B cell (primary cell): ENCODE data around the gene PLCB4. TPM values are rescaled to one million over a fixed set of nuclear protein-coding genes. Genes with fewer than 3 reads are reported as not detected.

ENCODE experiments used
- ATAC-seq: fragments of 200-7000 bp; cut with Tn5 transposase; one replicate; pipeline ENCODE4 v1.10.0; 2021; ENCODE audit warnings: low read depth, mild to moderate bottlenecking, moderate number of reproducible peaks, moderate library complexity
- CTCF ChIA-PET: fragments of 350-600 bp; sonication (Branson Sonifier 250); formaldehyde crosslinking; loops from one replicate; lab custom pipeline; 2021; ENCODE audit warnings: antibody characterized with exemption, inconsistent platforms; lab: Charles Lee
- POLR2A ChIA-PET: fragments of 350-600 bp; sonication (Branson Sonifier 250); formaldehyde crosslinking; loops from one replicate; lab custom pipeline; 2021; ENCODE audit warnings: antibody characterized with exemption; lab: Charles Lee
- DNase-seq: peaks from one replicate; pipeline ENCODE4 v3.0.0; 2013
- H2AFZ ChIP-seq: 2 replicates; pipeline ENCODE4 v1.6.1; 2012; ENCODE audit warnings: mild to moderate bottlenecking, low read depth, low read length; ENCODE audit not compliant: insufficient read depth, poor library complexity, severe bottlenecking
- H3K27ac ChIP-seq, 2 donors: 1 replicate in 1 of 2; 2 replicates in 1 of 2; pipeline ENCODE4 v1.5.1; 2012 to 2013; ENCODE audit warnings: low read length in 2 of 2, mild to moderate bottlenecking in 2 of 2, moderate library complexity in 1 of 2
- H3K27me3 ChIP-seq, 4 experiments: fragments of 200-600 bp in 1 of 4; sonication (generic) in 1 of 4; replicated peaks in 1 of 4; 1 replicate in 2 of 4; 2 replicates in 2 of 4; pipeline versions ENCODE4 v1.6.1 to v1.7.0; 2013 to 2016; ENCODE audit warnings: low read length in 3 of 4, mild to moderate bottlenecking in 2 of 4, mixed read lengths in 1 of 4, moderate library complexity in 1 of 4; ENCODE audit not compliant: insufficient read depth in 4 of 4, control insufficient read depth in 3 of 4; ENCODE audit errors: control extremely low read depth in 1 of 4
- H3K36me3 ChIP-seq, 2 experiments: replicated peaks in 1 of 2; 1 replicate in 1 of 2; 2 replicates in 1 of 2; pipeline versions ENCODE4 v1.6.1 to v1.7.1; 2013; ENCODE audit warnings: low read length in 1 of 2; ENCODE audit not compliant: insufficient read depth in 2 of 2, control insufficient read depth in 1 of 2; ENCODE audit errors: control extremely low read depth in 1 of 2, extremely low read depth in 1 of 2
- H3K4me1 ChIP-seq, 2 donors: fragments of 200-600 bp in 1 of 2; sonication (generic) in 1 of 2; 1 replicate in 1 of 2; 2 replicates in 1 of 2; pipeline versions ENCODE4 v1.5.1 to v1.6.1; 2013 to 2017; ENCODE audit warnings: low read length in 2 of 2; ENCODE audit not compliant: control insufficient read depth in 2 of 2, insufficient read depth in 2 of 2
- H3K4me2 ChIP-seq: replicated peaks from 2 replicates; pipeline ENCODE3; 2012; ENCODE audit warnings: mild to moderate bottlenecking, low read depth, low read length; ENCODE audit not compliant: poor library complexity, severe bottlenecking
- H3K4me3 ChIP-seq, 5 experiments: fragments of 200-600 bp in 1 of 5; sonication (generic) in 1 of 5; 1 replicate in 3 of 5; 2 replicates in 2 of 5; pipeline versions ENCODE4 v1.5.1 to v1.7.0; 2011 to 2016; ENCODE audit warnings: low read length in 4 of 5, mild to moderate bottlenecking in 4 of 5, low read depth in 2 of 5, control low read depth in 1 of 5, moderate library complexity in 1 of 5; ENCODE audit not compliant: insufficient read depth in 1 of 5; ENCODE audit errors: control extremely low read depth in 1 of 5, extremely low read depth in 1 of 5
- H3K79me2 ChIP-seq: fragments of 200-600 bp; sonication (generic); one replicate; pipeline ENCODE4 v1.6.0; 2016; ENCODE audit warnings: low read length; ENCODE audit not compliant: control insufficient read depth, insufficient read depth
- H3K9ac ChIP-seq: fragments of 200-600 bp; sonication (generic); 2 replicates; pipeline ENCODE4 v1.6.1; 2017; ENCODE audit warnings: mild to moderate bottlenecking, low read length, moderate library complexity
- H3K9me3 ChIP-seq, 3 donors: one replicate each; pipeline versions ENCODE4 v1.6.1 to v1.7.1; 2013; ENCODE audit warnings: low read length in 2 of 3; ENCODE audit not compliant: control insufficient read depth in 2 of 3, insufficient read depth in 1 of 3; ENCODE audit errors: control extremely low read depth in 1 of 3
- H4K20me1 ChIP-seq: 2 replicates; pipeline ENCODE4 v1.6.0; 2012; ENCODE audit warnings: mild to moderate bottlenecking, low read length; ENCODE audit not compliant: insufficient read depth, control insufficient read depth, poor library complexity, severe bottlenecking
- H3K27ac Mint-ChIP-seq: one replicate; pipeline ENCODE4 v1.8.0; 2021; ENCODE audit warnings: mixed read lengths
- H3K27me3 Mint-ChIP-seq: one replicate; pipeline ENCODE4 v1.8.0; 2021; ENCODE audit warnings: mixed read lengths
- H3K4me1 Mint-ChIP-seq: one replicate; pipeline ENCODE4 v1.8.0; 2021; ENCODE audit warnings: mixed read lengths
- H3K4me3 Mint-ChIP-seq: one replicate; pipeline ENCODE4 v1.8.0; 2021; ENCODE audit warnings: mixed read lengths
- H3K9me3 Mint-ChIP-seq: one replicate; pipeline ENCODE4 v1.8.0; 2022; ENCODE audit warnings: mixed read lengths; ENCODE audit not compliant: insufficient read depth
- EZH2 ChIP-seq: IDR thresholded peaks from 2 replicates; pipeline ENCODE4 v1.6.1; 2012; ENCODE audit warnings: borderline replicate concordance, low read depth, mild to moderate bottlenecking, moderate library complexity, low read length; ENCODE audit not compliant: insufficient read depth, poor library complexity, severe bottlenecking
- WGBS: methylation state at CpG from one replicate; pipeline ENCODE4 v1.1.5; 2013; ENCODE audit warnings: missing lambda C conversion rate; ENCODE audit not compliant: insufficient coverage; 5-methylcytosine and 5-hydroxymethylcytosine counted together
- intact Hi-C: fragments of 100-400 bp; cut with micrococcal nuclease; formaldehyde crosslinking; loops from one replicate; pipeline ENCODE4 v1.10.0; 2022
- polyA plus RNA-seq: library from polyadenylated mRNA; depleted of rRNA; stranded (reverse); fragments of >200 nt; gene quantifications from 2 replicates; pipeline ENCODE4 v1.2.3, GENCODE V29; 2012
- total RNA-seq, 2 donors: library from RNA; stranded (reverse); fragments of 120-200 nt in 1 of 2; gene quantifications; 1 replicate in 1 of 2; 2 replicates in 1 of 2; pipeline versions ENCODE4 v1.2.3 to v1.2.4, GENCODE V29; 2013 to 2022
- TF ChIP-seq, protein P1 (sequence below): fragments of 200-600 bp; IDR thresholded peaks from one replicate; pipeline ENCODE4 v1.8.0; 2022; ENCODE audit warnings: antibody characterized with exemption, mild to moderate bottlenecking

PLCB4 gene
- total and polyA plus RNA-seq, 2 donors (not counting 1 experiment from before 2014, with no cell fraction given), result not detected

- no peak overlapping the region for H3K9ac ChIP-seq
- H3K27me3 ChIP-seq, result no peaks in the 10 kb centered on the region
- H2AFZ ChIP-seq, result no peak overlapping the region
- DNase-seq, result no peak
- H3K4me3 ChIP-seq, result no peak overlapping the region
- H3K27me3 Mint-ChIP-seq, result peaks cover 11% of the 10 kb centered on the region
- no peaks in the 10 kb centered on the region for H3K4me1 ChIP-seq
- WGBS, result no CpG with 5 or more reads among the region's 2 CpGs
- no peaks in the 10 kb centered on the region for H3K36me3 ChIP-seq
- no peak overlapping the region for H3K4me3 Mint-ChIP-seq
- no peak for TF ChIP-seq EZH2
- TF ChIP-seq, protein P1, sequence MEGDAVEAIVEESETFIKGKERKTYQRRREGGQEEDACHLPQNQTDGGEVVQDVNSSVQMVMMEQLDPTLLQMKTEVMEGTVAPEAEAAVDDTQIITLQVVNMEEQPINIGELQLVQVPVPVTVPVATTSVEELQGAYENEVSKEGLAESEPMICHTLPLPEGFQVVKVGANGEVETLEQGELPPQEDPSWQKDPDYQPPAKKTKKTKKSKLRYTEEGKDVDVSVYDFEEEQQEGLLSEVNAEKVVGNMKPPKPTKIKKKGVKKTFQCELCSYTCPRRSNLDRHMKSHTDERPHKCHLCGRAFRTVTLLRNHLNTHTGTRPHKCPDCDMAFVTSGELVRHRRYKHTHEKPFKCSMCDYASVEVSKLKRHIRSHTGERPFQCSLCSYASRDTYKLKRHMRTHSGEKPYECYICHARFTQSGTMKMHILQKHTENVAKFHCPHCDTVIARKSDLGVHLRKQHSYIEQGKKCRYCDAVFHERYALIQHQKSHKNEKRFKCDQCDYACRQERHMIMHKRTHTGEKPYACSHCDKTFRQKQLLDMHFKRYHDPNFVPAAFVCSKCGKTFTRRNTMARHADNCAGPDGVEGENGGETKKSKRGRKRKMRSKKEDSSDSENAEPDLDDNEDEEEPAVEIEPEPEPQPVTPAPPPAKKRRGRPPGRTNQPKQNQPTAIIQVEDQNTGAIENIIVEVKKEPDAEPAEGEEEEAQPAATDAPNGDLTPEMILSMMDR, result no peak
- intact Hi-C loops, result no loop called here
- H3K4me1 Mint-ChIP-seq, result no peaks in the 10 kb centered on the region
- H3K27ac Mint-ChIP-seq, result no peak overlapping the region
- H4K20me1 ChIP-seq, result no peaks in the 10 kb centered on the region
- H3K9me3 Mint-ChIP-seq, result no peaks in the 10 kb centered on the region
- no peak overlapping the region for H3K4me2 ChIP-seq
- H3K27ac ChIP-seq, result no peak overlapping the region
- H3K79me2 ChIP-seq, result no peaks in the 10 kb centered on the region
- POLR2A ChIA-PET, result no interaction called here
- peaks cover 0 to 4% (median 0%) of the 10 kb centered on the region in 3 donors for H3K9me3 ChIP-seq
- CTCF ChIA-PET, result no interaction called here
- ATAC-seq, result no peak
Measured at GRCh38 chr20:9062066-9062465, 6.8 kb upstream of the PLCB4 start.

DNA sequence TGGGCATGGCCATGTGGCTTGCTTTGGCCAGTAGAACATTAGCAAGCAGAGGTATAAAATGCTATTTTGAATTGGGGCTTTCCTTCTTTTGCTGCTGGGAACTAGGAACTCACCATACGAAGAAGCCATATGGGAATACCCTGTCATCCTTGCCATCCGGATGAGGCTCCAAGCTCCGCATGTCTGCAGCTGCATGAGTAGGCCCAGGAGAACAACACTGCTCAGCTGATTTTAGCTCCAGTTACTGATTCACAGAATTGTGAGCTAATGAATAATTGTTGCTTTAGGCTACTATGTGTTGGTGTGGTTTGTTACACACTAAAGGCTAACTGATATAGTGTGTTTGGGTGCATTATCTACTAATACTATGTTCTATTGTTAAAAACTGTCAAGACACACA is 2.7 kb upstream of the PLCB4 start:
- intact Hi-C loops, result no loop called here
- H3K9ac ChIP-seq, result no peak overlapping the region
- no peaks in the 10 kb centered on the region for H3K79me2 ChIP-seq
- ATAC-seq (no peak), DNase-seq (no peak)
- no peak overlapping the region for H3K27ac ChIP-seq
- H3K9me3 ChIP-seq, result peaks cover 0 to 3% (median 0%) of the 10 kb centered on the region in 3 donors
- ChIA-PET POLR2A (no interaction called here), CTCF (no interaction called here)
- 98% methylated on average over 3 of the region's 3 CpGs for WGBS
- Mint-ChIP-seq H3K4me3 (no peak overlapping the region), H3K27ac (no peak overlapping the region), H3K27me3 (peaks cover 32% of the 10 kb centered on the region), H3K9me3 (no peaks in the 10 kb centered on the region), H3K4me1 (peaks cover 3% of the 10 kb centered on the region)
- no peaks in the 10 kb centered on the region for H4K20me1 ChIP-seq
- H3K4me1 ChIP-seq, result peaks cover 0 to 3% of the 10 kb centered on the region in 2 donors
- no peak overlapping the region for H3K4me2 ChIP-seq
- no peaks in the 10 kb centered on the region for H3K36me3 ChIP-seq
- no peak overlapping the region for H3K4me3 ChIP-seq
- H2AFZ ChIP-seq, result no peak overlapping the region
- TF ChIP-seq, protein P1, result no peak
- no peak for TF ChIP-seq EZH2
- H3K27me3 ChIP-seq, result peaks cover 0 to 10% (median 6%) of the 10 kb centered on the region in 4 experiments
